Activated naive CD4-positive, alpha-beta T cell treated with anti-CD3 and anti-CD28 coated beads, Interleukin-2, amount 50 U/mL, for 16 hours (primary cell): Measurements from ENCODE around the gene GLB1L3.

Experiments
- DNase-seq: peaks from one replicate; pipeline ENCODE4 v3.0.0-alpha.2; 2020

The GLB1L3 gene

GRCh38 chr11:134365011-134365925, 89.1 kb downstream of the GLB1L3 start:
- no peak for DNase-seq

- no peak for DNase-seq
Measured at GRCh38 chr11:134366254-134366653, 90.1 kb downstream of the GLB1L3 start.

GRCh38 chr11:134367781-134368180, 91.6 kb downstream of the GLB1L3 start:
- DNase-seq: no peak
